ENCODE data around the gene TMBIM6.

- no peak for TF ChIP-seq CTCF (IDR thresholded peaks at IDR 0.05)
- no peak for TF ChIP-seq POLR2AphosphoS5 (IDR thresholded peaks at IDR 0.05)
- no peak for TF ChIP-seq EP300 (IDR thresholded peaks at IDR 0.05)
These were observed 42.7 kb downstream of the TMBIM6 start for GRCh38 chr12:49783917-49784676.
